ENCODE results near the gene RPS4Y2.

The RPS4Y2 gene

DNA sequence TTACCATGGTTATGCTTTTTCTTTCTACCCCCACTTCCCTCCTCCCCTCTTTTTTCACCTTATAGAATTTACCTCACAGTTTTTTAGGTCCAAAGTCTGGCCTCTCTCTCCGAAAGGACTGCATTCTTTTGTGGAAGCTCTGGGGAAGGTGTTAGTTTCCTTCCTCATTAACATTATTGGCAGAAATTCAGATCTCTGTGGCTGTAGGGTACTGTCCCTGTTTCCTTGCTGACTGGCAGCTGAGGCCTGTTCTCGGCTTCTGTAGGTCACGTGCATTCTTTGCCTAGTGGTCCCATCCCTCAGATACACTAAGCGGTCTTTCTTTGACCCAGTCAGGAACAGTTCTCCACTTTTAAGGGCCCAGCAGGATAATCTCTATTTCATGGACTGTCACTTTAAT, 25.5 kb downstream of the RPS4Y2 start:
- no peak overlapping the region for H3K4me3 ChIP-seq (ENCODE audit: low read length)

DNA sequence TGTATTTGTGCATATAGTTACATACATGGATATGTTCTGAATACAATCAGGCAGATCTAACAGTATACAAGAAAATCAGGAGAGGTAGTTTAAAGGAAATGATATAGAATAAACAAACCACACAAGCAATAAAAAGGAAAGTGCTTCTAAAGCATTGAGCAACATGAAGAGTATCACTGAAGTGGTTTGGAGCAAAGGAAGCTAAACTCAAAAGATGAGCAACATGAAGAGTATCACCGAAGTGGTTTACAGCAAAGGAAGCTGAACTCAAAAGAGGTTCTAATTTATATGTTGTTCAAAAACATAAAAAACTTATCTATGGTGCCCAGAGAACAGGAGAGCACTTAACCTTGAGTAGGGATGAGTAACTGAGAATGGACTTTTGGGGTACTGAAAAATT, 29.1 kb downstream of the RPS4Y2 start:
- no peak overlapping the region for H3K4me3 ChIP-seq (ENCODE audit: low read length)
- H3K4me1 ChIP-seq (ENCODE audit: insufficient read depth, low read length): no peaks in the 10 kb centered on the region
- no peaks in the 10 kb centered on the region for H3K36me3 ChIP-seq (ENCODE audit: insufficient read depth, low read length)
- H3K27me3 ChIP-seq (ENCODE audit: insufficient read depth, low read length): no peaks in the 10 kb centered on the region
- H2AFZ ChIP-seq (ENCODE audit: low read depth, low read length): no peak overlapping the region
- no peaks in the 10 kb centered on the region for H3K9me3 ChIP-seq (ENCODE audit: low read length)

More for the DNA sequence above, 25.5 kb downstream of the RPS4Y2 start:
- Histone ChIP-seq H2AFZ (ENCODE audit: low read depth, low read length) (no peak overlapping the region), H3K9me3 (ENCODE audit: low read length) (no peaks in the 10 kb centered on the region), H3K27me3 (ENCODE audit: insufficient read depth, low read length) (no peaks in the 10 kb centered on the region), H3K36me3 (ENCODE audit: insufficient read depth, low read length) (no peaks in the 10 kb centered on the region), H3K4me1 (ENCODE audit: insufficient read depth, low read length) (no peaks in the 10 kb centered on the region)

DNA sequence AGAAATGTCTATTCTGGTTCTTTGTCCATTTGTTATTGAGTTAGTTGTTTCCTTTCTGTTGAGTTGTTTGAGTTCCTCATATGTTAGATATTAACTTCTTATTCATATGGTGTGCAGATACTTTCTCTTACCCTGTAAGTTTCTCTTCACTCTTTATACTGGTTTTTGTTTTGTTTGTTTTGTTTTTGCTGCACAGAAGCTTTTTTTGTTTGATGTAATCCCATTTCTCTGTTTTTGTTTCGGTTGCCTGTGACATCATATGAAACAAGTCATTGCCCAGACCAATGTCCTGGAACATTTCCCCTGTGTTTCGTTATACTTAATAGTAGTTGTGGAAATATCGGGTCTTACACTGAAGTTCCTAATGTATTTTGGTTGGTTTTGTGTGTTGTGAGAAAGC, 31.2 kb downstream of the RPS4Y2 start:
- no peak overlapping the region for H2AFZ ChIP-seq (ENCODE audit: low read depth, low read length)
- no peaks in the 10 kb centered on the region for H3K27me3 ChIP-seq (ENCODE audit: insufficient read depth, low read length)
- no peak overlapping the region for H3K4me3 ChIP-seq (ENCODE audit: low read length)
- no peaks in the 10 kb centered on the region for H3K4me1 ChIP-seq (ENCODE audit: insufficient read depth, low read length)
- no peaks in the 10 kb centered on the region for H3K36me3 ChIP-seq (ENCODE audit: insufficient read depth, low read length)
- H3K9me3 ChIP-seq (ENCODE audit: low read length): no peaks in the 10 kb centered on the region

DNA sequence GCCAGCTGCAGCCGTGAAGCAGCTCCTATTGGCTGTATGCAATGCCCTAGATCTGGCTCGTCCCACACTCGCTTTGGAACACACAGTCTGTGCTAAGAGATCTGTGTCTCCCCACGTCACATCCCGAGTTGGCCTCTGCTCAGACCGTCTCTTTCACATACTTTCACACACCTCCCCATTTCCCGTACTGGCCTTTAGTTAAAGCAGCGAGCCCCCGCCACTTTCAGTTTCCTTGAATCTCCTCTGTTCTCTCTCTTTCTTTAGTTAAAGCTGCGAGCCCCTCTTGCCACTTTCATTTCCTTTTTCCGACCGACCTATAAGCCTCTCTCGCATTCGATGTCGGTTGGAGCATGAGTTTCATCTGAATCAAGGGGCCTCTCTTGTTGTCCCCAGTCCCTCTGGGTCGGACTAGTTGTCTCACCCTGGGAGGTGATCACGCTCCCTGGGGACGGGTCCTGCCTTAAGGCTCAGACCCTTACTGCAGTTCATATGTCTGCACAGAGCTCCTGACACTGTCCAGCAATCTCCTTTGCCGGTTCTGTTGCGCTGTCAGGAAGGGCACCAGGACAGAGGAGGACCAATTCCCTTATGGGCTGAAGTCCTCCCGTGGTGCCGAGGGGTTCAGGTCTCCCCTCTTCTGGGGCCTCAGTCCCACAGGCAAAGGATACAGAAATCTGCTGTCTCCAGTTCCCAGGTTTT, 42.6 kb downstream of the RPS4Y2 start:
- no peak overlapping the region for H3K4me3 ChIP-seq (ENCODE audit: low read length)
- H2AFZ ChIP-seq (ENCODE audit: low read depth, low read length): no peak overlapping the region
- H3K4me1 ChIP-seq (ENCODE audit: insufficient read depth, low read length): no peaks in the 10 kb centered on the region
- no peaks in the 10 kb centered on the region for H3K9me3 ChIP-seq (ENCODE audit: low read length)
- no peaks in the 10 kb centered on the region for H3K36me3 ChIP-seq (ENCODE audit: insufficient read depth, low read length)
- no peaks in the 10 kb centered on the region for H3K27me3 ChIP-seq (ENCODE audit: insufficient read depth, low read length)

DNA sequence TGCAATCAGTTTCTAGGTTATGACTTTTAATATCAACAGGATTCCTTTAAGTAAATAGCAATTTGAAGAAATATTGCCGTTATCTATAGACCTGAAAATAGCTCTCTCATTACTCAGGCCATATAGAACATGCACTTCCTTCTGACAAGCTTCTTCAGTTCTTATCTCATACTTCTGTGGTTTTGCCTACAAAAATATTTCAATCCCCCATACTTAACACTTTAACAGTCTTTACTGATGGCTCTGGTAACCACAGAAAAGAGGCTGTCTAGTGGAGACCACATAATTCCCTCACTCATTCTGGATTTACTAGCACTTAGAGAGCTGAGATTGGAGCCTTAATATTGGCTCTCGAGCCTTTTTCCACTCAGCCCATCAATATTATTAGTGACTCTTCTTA, 46.8 kb downstream of the RPS4Y2 start:
- H3K9me3 ChIP-seq (ENCODE audit: low read length): no peaks in the 10 kb centered on the region
- H3K4me3 ChIP-seq (ENCODE audit: low read length): no peak overlapping the region
- H3K4me1 ChIP-seq (ENCODE audit: insufficient read depth, low read length): no peaks in the 10 kb centered on the region
- H2AFZ ChIP-seq (ENCODE audit: low read depth, low read length): no peak overlapping the region
- H3K36me3 ChIP-seq (ENCODE audit: insufficient read depth, low read length): no peaks in the 10 kb centered on the region
- H3K27me3 ChIP-seq (ENCODE audit: insufficient read depth, low read length): no peaks in the 10 kb centered on the region

DNA sequence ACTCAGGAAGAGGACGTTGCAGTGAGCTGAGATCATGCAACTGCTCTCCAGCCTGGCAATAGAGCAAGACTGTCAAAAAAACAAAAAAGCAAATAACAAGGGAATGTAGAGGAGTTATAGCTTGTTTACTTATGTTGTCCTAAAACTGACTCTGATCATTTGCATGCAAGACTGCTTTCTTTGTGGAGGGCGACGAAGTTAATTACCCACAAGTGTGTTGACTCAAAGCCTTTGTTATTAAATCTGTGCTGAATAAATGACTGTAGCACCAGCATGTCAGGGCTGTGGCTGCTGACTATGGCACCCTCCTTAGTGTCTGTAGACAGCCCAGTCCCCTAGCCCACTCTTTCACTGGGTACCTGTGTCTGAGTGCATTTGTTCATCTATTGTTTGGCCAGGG, 50.3 kb downstream of the RPS4Y2 start:
- no peaks in the 10 kb centered on the region for H3K27me3 ChIP-seq (ENCODE audit: insufficient read depth, low read length)
- H3K36me3 ChIP-seq (ENCODE audit: insufficient read depth, low read length): no peaks in the 10 kb centered on the region
- H3K4me1 ChIP-seq (ENCODE audit: insufficient read depth, low read length): no peaks in the 10 kb centered on the region
- H3K9me3 ChIP-seq (ENCODE audit: low read length): no peaks in the 10 kb centered on the region
- no peak overlapping the region for H3K4me3 ChIP-seq (ENCODE audit: low read length)
- H2AFZ ChIP-seq (ENCODE audit: low read depth, low read length): no peak overlapping the region

DNA sequence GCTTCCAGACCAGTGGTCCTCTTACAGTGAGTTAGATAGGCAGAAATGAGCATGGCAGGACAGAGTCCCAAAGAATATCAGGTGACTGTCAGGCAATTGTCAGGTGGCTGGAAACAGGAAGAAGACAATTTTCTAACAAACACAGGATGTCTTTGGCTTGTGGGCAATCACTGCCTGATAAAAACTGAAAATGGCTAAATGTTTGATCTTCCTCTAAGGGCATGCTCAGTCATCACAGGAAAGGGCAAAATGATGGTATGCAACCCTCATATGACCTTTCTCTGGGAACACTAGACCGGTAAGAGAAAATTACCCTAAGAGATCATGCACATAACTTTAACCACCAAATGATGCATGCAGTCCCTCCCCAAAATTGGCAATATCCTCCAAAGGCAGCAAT, 57.6 kb downstream of the RPS4Y2 start:
- Histone ChIP-seq H3K27me3 (ENCODE audit: insufficient read depth, low read length) (no peaks in the 10 kb centered on the region), H3K4me3 (ENCODE audit: low read length) (no peak overlapping the region), H3K4me1 (ENCODE audit: insufficient read depth, low read length) (no peaks in the 10 kb centered on the region), H2AFZ (ENCODE audit: low read depth, low read length) (no peak overlapping the region), H3K9me3 (ENCODE audit: low read length) (no peaks in the 10 kb centered on the region), H3K36me3 (ENCODE audit: insufficient read depth, low read length) (no peaks in the 10 kb centered on the region)

DNA sequence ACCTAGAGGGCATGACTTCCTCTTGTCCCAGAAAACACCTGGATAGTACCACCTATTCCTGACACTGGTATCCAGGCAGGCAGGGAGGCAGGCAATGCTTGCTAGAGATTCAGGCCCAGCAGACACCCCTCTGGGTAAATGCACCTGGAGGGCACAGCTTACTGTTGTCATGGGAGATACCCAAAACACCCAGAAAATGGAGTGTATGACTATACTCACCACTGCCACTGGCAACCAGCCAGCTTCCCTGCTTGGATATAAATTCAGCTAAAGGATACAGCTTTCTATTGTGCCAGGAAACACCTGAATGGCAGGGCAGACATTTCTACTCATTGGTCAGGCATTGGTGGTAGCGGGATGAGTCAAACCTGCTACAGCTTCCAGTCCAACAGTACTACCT, 58.9 kb downstream of the RPS4Y2 start:
- Histone ChIP-seq H3K4me3 (ENCODE audit: low read length) (no peak overlapping the region), H3K9me3 (ENCODE audit: low read length) (no peaks in the 10 kb centered on the region), H2AFZ (ENCODE audit: low read depth, low read length) (no peak overlapping the region), H3K4me1 (ENCODE audit: insufficient read depth, low read length) (no peaks in the 10 kb centered on the region), H3K36me3 (ENCODE audit: insufficient read depth, low read length) (no peaks in the 10 kb centered on the region), H3K27me3 (ENCODE audit: insufficient read depth, low read length) (no peaks in the 10 kb centered on the region)

DNA sequence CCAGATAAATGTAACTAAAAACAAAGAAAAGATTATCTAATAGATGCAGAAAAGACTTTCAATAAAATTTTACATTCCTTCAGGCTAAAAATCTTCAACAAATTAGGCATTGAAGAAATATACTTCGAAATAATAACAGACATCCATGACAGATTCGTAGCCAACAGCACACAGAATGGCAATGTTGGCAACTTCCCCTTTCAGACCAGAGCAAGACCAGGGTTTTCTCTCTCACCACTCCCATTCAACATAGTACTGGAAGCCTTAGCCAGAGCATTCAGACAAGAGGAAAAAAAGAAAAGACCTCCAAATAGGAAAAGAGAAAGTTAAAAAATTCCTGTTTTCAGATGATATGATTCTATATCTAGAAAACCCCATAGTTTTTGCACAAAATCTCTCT, 61.2 kb downstream of the RPS4Y2 start:
- H3K36me3 ChIP-seq (ENCODE audit: insufficient read depth, low read length): no peaks in the 10 kb centered on the region
- no peaks in the 10 kb centered on the region for H3K4me1 ChIP-seq (ENCODE audit: insufficient read depth, low read length)
- H2AFZ ChIP-seq (ENCODE audit: low read depth, low read length): no peak overlapping the region
- no peaks in the 10 kb centered on the region for H3K9me3 ChIP-seq (ENCODE audit: low read length)
- H3K4me3 ChIP-seq (ENCODE audit: low read length): no peak overlapping the region
- no peaks in the 10 kb centered on the region for H3K27me3 ChIP-seq (ENCODE audit: insufficient read depth, low read length)
